GM19438 (cell line): ENCODE results near the gene SEC14L3.

Source experiments
- ATAC-seq: cut with Tn5 transposase; IDR thresholded peaks from one replicate; pipeline ENCODE4 v1.9.1; 2021; ENCODE audit warnings: low read depth; ENCODE audit not compliant: unreplicated experiment

The SEC14L3 gene

GRCh38 chr22:30471616-30472318 lies at the start of gene SEC14L3:
Gene SEC14L3, minus strand, starts transcription at chr22:30472017. Its CDS starts 59 bp downstream, at chr22:30471958.
- ATAC-seq: no peak

GRCh38 chr22:30519842-30520425 lies 48.1 kb upstream of the SEC14L3 start:
- no peak for ATAC-seq

DNA sequence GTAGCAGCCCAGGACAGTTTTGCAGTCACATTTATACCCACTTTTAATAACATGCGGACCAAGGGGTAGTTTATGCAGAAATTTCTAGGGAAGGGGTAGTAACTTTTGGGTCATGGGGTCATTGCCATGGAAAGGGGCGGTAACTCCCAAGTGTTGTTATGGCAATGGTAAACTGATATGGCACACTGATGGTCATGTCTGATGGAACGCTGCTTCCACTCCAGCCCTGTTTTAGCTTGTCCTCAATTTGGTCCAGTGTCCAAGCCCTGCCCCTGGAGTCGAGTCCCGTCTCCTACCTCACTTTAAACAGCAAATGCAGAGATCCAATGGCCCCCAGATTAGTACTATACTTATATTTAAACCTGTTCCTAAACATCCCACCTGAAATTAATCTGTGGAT lies 44.9 kb upstream of the SEC14L3 start:
- no peak for ATAC-seq

- ATAC-seq: no peak
Observed at GRCh38 chr22:30516273-30516672, 44.5 kb upstream of the SEC14L3 start.

DNA sequence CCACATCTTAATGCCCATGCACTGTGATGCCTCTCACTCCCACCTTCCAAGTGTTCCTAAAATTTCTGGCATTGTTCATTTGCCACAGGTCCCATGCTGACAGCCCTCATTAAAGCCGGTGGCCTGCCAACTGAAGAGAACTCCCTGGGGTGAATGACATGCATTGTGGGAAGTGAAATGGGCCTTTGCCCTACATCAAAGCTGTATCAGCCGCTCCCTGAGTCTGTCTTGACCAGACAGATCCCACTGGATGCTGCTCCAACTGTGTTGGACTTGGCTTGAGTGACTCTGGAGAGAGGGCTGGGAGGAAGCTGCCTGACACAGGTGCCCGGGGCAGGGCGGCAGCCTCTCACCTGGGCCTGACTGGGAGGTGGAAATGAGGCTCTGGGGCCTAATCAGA lies 42.4 kb upstream of the SEC14L3 start:
- ATAC-seq: no peak

GRCh38 chr22:30513462-30513861 lies 41.6 kb upstream of the SEC14L3 start:
- no peak for ATAC-seq

DNA sequence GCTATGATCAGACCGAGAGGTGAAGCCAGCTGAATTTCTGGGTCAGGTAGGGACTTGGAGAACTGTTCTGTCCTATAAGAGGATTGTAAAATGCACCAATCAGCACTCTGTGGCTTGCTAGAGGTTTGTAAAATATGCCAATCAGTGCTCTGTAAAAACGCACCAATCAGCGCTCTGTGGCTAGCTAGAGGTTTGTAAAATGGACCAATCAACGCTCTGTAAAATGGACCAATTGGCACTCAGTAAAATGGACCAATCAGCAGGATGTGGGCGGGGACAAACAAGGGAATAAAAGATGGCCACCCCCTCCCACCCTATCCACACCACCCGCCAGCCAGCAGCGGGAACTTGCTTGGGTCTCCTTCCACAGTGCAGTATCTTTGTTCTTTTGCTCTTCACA lies 40.1 kb upstream of the SEC14L3 start:
- no peak for ATAC-seq

GRCh38 chr22:30511109-30511508 lies 39.3 kb upstream of the SEC14L3 start:
- ATAC-seq: no peak

- ATAC-seq: no peak
Observed at GRCh38 chr22:30508216-30508615, 36.4 kb upstream of the SEC14L3 start.

GRCh38 chr22:30507670-30508069 lies 35.9 kb upstream of the SEC14L3 start:
- ATAC-seq: no peak

DNA sequence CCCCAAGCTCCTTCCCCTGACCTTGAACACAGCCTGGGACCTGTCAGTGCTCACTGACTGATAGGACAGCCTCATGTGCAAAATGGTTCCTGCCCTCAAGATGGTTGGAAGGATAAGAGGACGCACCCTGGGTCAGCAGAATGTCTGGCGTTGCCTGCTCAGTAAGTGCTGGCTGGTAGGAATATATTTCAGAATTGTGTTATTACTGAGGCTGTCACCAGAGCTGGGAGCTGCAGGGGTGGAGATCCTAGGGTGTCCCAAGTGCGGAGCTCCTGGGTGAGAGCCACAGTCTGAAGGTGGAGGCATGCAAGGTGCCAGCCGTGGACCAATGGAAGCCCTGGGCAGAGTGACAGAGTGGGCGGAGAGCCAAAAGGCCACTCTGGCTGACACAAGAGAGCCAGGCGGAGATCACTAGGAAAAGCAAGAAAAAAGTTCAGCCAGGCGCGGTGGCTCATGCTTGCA lies 34.7 kb upstream of the SEC14L3 start:
- ATAC-seq: no peak

DNA sequence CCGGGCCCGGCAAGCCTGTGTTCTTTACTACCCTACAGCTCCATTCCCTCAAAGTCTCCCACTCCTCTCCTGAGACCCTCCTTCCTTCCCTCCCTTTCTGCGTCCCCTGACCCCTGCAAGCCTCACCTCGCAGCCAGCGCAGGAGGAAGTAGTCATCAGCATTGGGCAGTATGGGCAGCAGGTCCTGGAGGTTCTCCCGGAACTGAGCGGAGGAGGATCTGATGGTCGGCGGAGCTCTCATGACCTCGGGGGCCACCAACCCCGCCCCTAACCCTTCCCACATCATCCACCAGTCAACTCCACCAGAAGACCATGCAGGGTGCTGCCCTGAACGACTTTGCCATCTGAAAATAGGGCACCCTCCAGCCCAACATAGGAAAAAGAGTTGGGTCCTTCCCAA lies 31.7 kb upstream of the SEC14L3 start:
- ATAC-seq: no peak

- no peak for ATAC-seq
Observed at GRCh38 chr22:30502911-30503310, 31.1 kb upstream of the SEC14L3 start.

DNA sequence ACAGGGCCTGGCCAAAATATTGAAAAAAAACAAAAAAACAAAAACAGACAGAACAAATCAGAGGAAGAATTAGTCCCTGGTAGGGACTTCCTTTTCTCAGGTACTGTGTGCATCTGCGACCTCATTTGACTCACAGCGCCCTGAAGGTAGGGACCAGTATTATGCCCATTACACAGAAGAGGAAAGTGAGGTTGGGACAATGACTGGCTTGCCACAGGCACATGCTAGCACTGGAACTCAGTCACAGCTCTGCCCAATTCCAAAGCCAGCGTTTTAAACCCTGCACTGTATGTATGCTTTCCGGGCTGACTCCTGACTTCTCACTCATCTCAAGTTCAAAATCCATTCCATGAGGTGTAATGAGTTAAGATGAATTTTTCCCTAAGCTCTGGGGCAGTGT lies 30.3 kb upstream of the SEC14L3 start:
- no peak for ATAC-seq

DNA sequence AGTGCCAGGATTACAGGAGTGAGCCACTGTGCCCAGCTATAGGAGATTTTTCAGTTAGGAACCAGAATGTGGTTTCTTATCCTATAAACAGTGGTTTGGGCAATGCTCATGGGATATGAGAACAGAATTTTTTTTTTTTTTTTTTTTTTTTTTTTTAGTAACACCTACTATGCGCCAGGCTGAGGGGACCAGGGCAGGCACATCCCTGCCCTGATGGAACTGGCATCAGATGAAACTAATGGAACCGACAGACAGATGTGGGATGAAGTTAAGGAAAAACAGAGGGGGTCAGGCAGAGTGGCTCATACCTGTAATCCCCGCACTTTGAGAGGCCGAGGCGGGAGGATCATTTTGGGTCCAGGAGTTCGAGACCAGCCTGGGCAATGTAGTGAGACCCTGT lies 28.8 kb upstream of the SEC14L3 start:
- ATAC-seq: no peak

DNA sequence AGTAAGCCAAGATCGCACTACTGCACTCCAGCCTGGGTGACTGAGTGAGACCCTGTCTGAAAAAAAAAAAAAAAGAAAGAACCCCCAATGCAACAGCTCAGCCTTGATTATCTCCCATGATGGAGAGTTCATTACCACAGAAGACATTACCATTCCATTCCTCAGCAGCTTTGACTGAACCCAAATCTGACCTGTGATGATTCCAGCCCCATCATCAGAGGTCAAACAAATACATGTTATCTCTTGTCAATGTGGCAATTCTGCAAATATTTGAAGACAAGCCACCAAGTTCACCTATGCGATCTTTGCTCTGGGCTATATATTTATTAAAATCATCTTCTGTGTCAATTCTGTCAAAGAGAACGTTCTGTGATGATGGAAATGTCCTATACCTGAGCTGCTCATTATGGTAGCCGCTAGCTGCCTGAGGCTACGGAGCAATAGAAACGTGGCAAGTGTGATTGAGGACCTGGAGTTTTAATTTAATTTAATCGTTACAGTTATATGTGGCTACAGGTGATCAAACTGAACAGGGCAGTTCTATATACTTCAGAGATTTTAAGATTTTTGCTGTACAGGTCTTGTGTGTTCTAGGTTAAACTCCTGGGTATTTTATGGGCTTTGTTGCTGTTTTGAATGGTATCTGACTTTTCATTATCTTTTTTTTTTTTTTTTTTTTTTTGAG lies 25.8 kb upstream of the SEC14L3 start:
- ATAC-seq: no peak

- no peak for ATAC-seq
Observed at GRCh38 chr22:30495041-30495784, 23.4 kb upstream of the SEC14L3 start.

DNA sequence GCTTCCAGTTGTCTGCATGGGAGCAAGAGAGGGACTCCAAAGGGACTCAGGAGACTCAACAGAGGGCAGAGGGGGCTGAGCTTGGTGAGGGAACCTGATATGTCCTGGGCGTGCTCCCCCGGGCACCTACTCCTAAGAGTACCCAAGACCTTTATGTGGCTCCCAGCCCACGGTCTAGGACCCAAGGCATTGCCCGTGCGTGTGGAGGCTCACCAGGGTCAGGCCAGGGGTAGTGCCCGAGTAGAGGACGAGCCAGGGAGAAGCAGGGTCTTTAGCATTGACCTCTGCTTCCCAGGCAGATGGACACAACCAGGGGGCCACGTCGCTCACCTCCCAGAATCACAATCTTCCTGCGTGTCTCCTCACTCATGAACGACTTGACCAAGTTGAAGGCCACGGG lies 20.3 kb upstream of the SEC14L3 start:
- no peak for ATAC-seq

DNA sequence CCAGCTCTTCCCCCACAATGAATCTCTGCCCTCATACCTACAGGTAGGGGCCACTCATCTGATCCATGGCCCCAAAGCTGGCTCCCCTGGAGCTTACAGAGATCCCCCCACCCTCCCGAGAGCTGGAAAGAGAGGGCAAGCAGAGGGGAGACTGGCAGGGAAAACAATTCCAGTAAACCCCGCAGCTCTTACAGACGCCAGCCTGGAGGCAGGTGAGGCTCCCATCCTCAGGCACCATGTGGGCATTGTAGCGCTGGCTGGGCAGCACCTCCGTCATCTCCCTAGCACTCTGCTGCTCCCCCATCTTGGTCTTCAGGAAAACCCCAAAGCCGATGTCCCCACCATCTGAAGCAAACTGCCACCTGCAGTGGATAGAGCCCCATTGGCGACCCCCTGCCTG lies 19.6 kb upstream of the SEC14L3 start:
- ATAC-seq: no peak

- ATAC-seq: no peak
Observed at GRCh38 chr22:30490399-30490798, 18.6 kb upstream of the SEC14L3 start.

DNA sequence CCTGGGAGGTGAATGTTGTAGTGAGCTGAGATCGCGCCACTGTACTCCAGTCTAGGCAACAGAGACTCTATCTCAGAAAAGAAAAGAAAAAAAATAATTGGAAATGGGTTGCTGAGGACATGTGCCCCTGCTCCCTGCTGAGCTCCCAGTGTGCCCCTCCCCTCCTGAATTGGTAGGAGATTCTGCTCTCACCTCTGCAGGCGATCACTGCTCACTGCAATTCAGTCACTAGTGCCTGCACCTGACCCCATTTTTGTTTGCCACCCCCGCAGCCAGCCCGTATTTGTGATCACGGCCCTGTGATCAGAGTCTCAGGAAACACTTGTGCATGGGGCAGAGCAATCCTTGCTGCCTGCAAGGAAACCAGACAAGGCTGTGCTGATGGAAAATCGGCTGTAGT lies 16.3 kb upstream of the SEC14L3 start:
- ATAC-seq: no peak
